GM13976 (cell line): ENCODE measurements around the gene WNT3A.

Experiments used
- DNase-seq: peaks from one replicate; pipeline ENCODE4 v3.0.0; 2012; ENCODE audit warnings: low spot score
- CTCF ChIP-seq: IDR thresholded peaks from 2 replicates; pipeline ENCODE4 v1.5.1; 2012; ENCODE audit warnings: borderline replicate concordance, mild to moderate bottlenecking; ENCODE audit not compliant: insufficient read depth; ENCODE audit errors: extremely low read depth, missing control alignments, control extremely low read depth
- in situ Hi-C: fragments of 300-500 bp; cut with MboI; formaldehyde crosslinking; loops from one replicate; pipeline ENCODE4 v1.12.0; 2022; ENCODE audit warnings: low sequenced_read_pairs, mixed read lengths, inconsistent platforms; ENCODE audit not compliant: unreplicated experiment

Gene WNT3A

GRCh38 chr1:228003461-228004330, 3.1 kb upstream of the WNT3A start:
- peak; percentile 28 for DNase-seq
- no peak for TF ChIP-seq CTCF
- in situ Hi-C loops = no loop called here

GRCh38 chr1:228004331-228004855, 2.4 kb upstream of the WNT3A start:
- TF ChIP-seq CTCF = peak; percentile 37
- peak; percentile 84 for DNase-seq
- in situ Hi-C loops = no loop called here

GRCh38 chr1:228004856-228005462, 1.8 kb upstream of the WNT3A start:
- DNase-seq = peak; percentile 21
- in situ Hi-C loops = no loop called here

GRCh38 chr1:228005511-228006033, 1.2 kb upstream of the WNT3A start:
- in situ Hi-C loops = no loop called here
- DNase-seq = peak; percentile 36

More at GRCh38 chr1:228004856-228005462, 1.8 kb upstream of the WNT3A start:
- no peak for TF ChIP-seq CTCF

GRCh38 chr1:228006034-228006785, 588 bp upstream of the WNT3A start:
- TF ChIP-seq CTCF = no peak
- in situ Hi-C loops = no loop called here
- DNase-seq = peak; percentile 36

More at GRCh38 chr1:228005511-228006033, 1.2 kb upstream of the WNT3A start:
- TF ChIP-seq CTCF = no peak
